ENCODE results near the gene SRP68.

The SRP68 gene

DNA sequence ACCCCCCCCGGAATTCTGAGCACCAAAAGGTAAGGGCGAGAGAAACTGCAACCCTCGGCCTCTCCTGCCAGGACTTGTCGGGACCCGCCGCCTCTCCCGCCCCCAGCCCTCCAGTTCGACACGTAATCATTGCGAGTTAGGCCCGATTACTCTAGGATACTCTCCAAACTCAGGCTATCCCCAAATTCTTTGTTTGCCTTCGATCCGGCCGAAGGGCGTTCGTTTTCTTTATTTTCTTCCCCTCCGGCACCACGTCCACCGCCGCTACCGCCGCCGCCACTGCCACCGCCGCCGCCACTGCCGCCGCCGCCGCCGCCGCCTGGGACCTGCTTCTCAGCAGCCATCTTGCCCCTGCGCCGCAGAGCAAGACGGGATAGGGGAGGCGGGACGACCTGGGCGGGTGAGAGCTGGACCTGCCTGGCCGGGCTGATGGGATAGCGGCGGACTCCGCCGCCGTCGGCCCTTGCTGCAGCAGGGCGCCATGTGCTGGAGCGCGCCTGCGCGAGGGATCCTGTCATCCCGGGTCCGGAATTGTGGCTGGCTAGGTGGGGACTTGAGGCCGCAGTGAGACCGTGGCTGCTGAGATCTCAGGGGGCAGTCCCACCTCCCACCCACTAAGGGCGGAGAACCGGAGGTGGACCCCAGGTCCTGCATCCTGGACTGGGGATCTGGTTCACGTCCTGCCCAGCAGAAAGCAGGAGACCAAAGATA lies at the start of gene SRP68:
SRP68 (minus strand) TSS at position 370 of the 711 bp plus-strand sequence; CDS start at position 344, 26 bp downstream.
- TF ChIP-seq, protein P1, sequence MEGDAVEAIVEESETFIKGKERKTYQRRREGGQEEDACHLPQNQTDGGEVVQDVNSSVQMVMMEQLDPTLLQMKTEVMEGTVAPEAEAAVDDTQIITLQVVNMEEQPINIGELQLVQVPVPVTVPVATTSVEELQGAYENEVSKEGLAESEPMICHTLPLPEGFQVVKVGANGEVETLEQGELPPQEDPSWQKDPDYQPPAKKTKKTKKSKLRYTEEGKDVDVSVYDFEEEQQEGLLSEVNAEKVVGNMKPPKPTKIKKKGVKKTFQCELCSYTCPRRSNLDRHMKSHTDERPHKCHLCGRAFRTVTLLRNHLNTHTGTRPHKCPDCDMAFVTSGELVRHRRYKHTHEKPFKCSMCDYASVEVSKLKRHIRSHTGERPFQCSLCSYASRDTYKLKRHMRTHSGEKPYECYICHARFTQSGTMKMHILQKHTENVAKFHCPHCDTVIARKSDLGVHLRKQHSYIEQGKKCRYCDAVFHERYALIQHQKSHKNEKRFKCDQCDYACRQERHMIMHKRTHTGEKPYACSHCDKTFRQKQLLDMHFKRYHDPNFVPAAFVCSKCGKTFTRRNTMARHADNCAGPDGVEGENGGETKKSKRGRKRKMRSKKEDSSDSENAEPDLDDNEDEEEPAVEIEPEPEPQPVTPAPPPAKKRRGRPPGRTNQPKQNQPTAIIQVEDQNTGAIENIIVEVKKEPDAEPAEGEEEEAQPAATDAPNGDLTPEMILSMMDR (conservative IDR thresholded peaks at IDR 0.05) = no peak
- TF ChIP-seq ZFX (IDR thresholded peaks at IDR 0.05) = peak; percentile 92; the same call in 1 of the 2 replicates
- peak within 1 kb of the TSS; percentile 90 for H3K27ac ChIP-seq

- peak overlapping the region; percentile 29 for H3K27ac ChIP-seq
- TF ChIP-seq, protein P1 (conservative IDR thresholded peaks at IDR 0.05) = no peak
- no peak for TF ChIP-seq ZFX (IDR thresholded peaks at IDR 0.05)
These were observed 49.7 kb upstream of the SRP68 start for GRCh38 chr17:76121932-76122430.

DNA sequence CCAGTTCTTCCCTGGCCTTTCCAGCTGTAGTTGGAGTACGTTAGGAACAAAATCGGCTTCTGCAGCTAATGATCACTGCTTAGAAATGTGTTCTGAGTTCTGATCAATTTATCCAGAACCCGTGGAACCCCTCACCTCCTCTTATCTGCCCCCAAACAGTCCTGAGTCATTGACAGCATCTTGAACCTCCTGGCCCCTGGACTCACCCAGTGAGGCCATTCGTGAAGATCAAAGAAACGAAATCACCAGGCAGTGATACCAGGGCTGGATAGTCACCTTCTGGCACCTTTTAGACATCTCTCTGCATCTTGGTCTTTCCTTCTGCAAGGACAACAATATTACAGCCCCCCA lies 48.3 kb upstream of the SRP68 start:
- TF ChIP-seq ZFX (IDR thresholded peaks at IDR 0.05) = no peak
- TF ChIP-seq, protein P1 (conservative IDR thresholded peaks at IDR 0.05) = no peak
- H3K27ac ChIP-seq = no peak overlapping the region

DNA sequence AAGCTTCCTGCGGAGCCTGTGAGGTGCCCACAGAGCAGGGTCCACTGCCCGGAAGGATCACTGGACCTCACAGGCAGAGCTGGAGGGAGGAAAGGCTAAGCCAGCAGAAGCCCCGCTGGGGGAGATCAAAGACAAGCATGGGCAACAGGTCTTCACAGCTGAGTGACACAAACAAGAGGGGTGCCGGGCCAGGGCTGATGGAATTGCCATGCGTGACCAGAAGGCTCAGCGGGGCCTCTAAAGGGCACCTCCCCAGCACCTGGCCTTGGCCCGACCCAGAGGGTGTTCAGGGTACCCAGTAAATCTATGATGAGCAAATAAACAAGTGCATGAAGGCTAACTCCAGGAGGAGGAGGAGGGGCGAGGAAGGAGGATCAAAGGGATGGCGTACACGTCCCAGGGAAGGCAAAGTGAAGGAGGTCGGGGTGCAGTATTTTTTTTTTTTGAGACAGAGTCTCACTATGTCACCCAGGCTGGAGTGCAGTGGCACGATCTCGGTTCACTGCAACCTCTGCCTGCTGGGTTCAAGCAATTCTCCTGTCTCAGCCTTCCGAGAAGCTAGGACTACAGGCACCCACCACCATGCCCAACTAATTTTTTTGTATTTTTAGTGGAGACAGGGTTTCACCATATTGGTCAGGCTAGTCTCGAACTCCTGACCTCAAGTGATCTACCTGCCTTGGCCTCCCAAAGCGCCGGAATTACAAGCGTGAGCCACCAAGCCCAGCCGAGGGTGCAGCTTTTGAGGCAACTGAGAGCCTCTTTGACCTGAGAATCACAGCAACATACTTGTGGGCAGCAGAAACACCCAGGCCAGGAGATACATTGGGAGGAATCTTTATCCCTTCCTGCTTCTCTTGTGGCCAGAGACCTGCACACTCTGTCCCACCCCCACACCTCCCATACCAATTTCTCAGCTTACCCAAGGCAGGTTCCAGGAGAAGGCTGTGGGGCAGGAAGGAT lies 47.4 kb upstream of the SRP68 start:
- H3K27ac ChIP-seq = no peak overlapping the region
- TF ChIP-seq, protein P1 (conservative IDR thresholded peaks at IDR 0.05) = no peak
- TF ChIP-seq ZFX (IDR thresholded peaks at IDR 0.05) = no peak

DNA sequence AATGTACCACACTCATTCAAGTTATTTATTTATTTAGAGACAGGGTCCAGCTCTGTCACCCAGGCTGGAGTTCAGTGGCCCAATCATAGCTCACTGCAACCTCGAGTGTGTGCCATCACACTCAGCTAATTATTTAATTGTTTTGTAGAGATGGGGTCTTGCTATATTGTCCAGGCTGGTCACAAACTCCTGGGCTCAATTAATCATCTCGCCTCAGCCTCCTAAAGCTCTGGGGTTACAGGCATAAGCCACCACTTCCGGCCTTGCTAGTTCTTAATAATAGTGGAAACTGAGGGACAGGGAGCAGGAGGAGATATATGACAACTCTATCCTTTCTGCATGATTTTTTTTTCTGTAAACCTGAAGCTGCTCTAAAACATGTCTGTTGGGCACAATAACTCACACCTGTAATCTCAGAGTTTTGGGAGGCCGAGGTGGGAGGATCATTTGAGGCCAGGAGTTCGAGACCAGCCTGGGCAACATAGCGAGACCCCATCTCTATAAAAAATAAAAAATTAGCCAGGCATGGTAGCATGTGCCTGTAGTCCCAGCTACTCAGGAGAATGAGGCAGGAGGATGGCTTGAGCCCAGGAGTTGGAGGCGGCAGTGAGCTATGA lies 42.9 kb upstream of the SRP68 start:
- no peak overlapping the region for H3K27ac ChIP-seq
- TF ChIP-seq, protein P1 (conservative IDR thresholded peaks at IDR 0.05) = no peak
- TF ChIP-seq ZFX (IDR thresholded peaks at IDR 0.05) = no peak

GRCh38 chr17:76111956-76112355 lies 39.6 kb upstream of the SRP68 start:
- TF ChIP-seq, protein P1 (conservative IDR thresholded peaks at IDR 0.05) = no peak
- no peak for TF ChIP-seq ZFX (IDR thresholded peaks at IDR 0.05)
- H3K27ac ChIP-seq = no peak overlapping the region
